T-helper 1 cell treated with Interleukin-12 subunit alpha and Interleukin-12 subunit beta and Interleukin-4 antibody, amounts not matched to agents 30 ng/mL and 1 ng/mL, for 36 hours (primary cell): ENCODE measurements around the gene ANKRD65. TPM values are rescaled to one million over a fixed set of nuclear protein-coding genes. Genes with fewer than 3 reads are reported as not detected.
"Not testable (repeated sequence)": the region's sequence is repeated elsewhere in the genome, so short reads cannot be mapped to it uniquely, and the experiment has no call there.

Source experiments
- intact Hi-C: fragments of 100-400 bp; cut with micrococcal nuclease; formaldehyde crosslinking; loops from one replicate; pipeline ENCODE4 v1.15.1; 2024
- total RNA-seq: library from RNA; stranded (reverse); gene quantifications from 2 replicates; pipeline ENCODE4 v1.2.3, GENCODE V29; 2022

ANKRD65 gene
- total RNA-seq, 1 donor from 2014 or later: not detected

DNA sequence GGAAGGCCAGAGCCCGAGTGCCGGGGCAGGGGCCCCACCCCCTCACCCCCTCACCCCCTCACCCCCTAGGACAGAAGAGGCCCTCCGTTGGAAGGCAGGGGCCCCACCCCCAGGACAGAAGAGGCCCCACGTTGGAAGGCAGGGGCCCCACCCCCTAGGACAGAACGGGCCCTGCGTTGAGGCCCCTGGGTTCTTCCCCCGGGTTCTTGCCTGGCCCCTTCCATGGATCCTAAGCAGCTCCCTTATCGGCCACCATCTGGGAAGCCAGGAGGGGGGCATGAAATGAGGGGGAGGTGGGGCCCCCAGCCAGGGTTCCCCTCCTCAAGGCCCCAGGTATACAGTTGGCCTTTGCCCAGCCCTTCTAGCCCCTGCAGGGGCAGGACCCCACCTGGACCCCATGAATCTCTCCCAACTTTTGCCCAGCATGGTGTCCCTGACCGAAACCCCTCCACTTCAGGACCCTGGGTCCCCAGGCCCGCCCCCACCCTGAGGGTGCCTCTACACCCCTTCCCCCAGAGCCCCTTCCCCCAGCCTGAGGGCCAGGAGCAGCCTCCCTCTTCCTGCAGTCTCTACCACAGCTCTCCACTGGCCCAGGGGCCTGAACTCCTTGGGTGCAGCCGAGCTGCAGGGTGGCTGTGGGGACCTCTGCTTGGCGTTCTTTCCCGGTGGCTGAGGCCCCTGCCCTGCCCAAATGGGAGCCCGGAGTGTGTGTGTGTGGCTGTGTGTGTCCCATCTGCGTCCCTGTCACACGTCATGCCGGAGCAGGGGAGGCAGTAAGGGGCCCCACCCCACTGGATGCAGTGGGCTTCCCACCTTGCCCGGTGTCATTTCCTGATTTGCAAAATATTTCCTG, 10.1 kb upstream of the ANKRD65 start:
- intact Hi-C loops: no loop called here

DNA sequence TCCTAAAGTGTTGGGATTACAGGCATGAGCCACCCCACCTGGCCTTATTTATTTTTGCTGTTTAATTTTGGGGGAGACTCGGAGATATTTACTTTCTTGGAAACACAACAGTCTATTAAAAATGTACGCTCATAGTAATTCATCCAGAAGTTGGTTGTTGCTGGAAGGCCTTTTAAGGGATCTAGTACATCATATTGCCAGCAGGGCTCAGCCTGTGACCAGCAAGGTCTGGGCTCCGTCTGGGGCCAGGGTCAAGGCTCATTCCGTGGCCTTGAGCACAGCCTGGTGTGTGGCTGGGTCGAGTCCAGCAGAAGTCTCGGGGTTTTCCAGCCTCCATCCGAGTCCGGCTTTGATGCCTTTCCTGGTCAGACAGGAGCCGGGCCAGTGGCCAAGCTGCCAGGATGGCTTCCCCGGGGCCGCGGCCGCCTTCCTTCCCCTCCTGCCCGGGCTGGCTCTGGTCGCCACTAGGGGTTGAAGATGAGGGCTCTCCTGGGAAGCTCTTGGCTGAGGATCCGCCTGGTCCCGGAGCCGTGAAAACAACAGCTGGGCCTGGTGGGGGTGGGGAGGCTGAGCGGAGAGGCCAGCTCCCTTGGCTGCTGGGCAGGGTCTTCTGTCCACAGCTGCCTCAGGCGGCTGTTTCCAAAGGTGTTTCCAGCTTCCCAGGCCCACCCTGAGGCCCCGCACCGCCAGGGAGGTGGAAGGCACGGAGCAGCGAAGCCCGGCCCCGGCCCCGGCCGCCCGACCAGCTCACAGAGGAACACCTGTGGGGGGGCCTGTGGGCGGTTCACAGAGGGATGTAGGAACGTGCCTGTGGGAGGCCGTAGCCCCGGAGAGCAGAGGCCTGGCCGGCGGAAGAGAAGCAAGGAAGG, 9.3 kb upstream of the ANKRD65 start:
- intact Hi-C loops: no loop called here

DNA sequence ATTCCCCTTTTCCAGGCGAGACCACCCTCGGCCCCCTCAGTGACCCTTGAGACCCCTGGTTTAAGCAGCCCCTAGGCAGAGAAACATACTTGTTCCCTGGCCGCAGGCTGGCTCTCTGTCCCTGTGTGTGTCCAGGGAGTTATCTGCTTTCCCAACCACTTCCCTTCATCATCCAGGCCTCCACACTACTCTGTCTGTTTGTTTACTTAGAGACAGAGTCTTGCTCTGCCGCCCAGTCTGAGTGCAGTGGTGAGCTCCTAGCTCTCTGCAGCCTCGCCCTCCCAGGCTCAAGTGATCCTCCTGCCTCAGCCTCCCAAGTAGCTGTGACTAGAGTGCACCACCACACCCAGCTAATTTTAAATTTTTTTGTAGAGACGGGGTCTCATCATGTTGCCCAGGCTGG, 8.6 kb upstream of the ANKRD65 start:
- intact Hi-C loops: no loop called here

DNA sequence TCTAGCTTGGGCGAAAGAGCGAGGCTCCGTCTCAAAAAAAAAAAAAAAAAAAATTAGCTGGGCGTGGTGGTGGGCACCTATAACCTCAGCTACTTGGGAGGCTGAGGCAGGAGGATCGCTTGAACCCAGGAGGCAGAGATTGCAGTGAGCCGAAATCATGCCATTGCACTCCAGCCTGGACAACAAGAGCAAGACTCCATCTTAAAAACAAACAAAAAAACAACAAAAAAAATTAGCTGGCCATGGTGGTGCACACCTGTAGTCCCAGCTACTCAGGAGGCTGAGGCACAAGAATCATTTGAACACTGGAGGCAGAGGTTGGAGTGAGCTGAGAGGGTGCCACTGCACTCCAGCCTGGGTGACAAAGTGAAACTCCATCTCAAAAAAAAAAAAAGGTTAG, 7.9 kb upstream of the ANKRD65 start:
- intact Hi-C loops: not testable (repeated sequence)

DNA sequence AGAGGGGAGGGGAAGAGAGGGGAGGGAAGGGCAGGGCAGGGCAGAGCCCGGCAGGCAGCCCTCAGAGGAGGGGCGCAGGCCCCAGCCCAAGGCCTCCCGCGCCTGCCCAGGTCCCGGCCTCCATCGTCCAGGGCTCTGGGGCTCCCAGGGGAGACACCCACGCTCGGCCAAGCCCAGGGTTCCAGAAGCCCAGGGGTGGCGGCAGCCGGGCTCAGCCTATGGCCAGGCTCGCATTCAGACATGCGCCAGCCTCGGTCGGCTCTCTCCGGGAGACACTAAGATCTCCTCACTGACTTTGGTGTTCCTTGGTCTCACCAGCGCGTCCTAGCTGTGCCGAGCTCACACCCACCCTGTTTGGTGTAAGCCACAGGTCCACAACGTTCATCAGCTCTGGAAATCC, 7.1 kb upstream of the ANKRD65 start:
- intact Hi-C loops: no loop called here

DNA sequence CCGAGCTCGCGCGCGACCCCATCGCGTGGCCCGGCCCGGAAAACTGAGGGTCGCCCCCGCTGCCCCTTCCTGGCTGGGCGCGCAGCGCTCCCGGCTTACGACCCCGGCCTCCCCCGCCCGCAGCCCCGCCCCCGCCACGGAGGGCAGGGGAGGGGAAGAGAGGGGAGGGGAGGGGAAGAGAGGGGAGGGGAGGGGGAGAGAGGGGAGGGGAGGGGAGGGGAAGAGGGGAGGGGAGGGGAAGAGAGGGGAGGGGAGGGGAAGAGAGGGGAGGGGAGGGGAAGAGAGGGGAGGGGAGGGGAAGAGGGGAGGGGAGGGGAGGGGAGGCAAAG, 6.7 kb upstream of the ANKRD65 start:
- intact Hi-C loops: no loop called here

DNA sequence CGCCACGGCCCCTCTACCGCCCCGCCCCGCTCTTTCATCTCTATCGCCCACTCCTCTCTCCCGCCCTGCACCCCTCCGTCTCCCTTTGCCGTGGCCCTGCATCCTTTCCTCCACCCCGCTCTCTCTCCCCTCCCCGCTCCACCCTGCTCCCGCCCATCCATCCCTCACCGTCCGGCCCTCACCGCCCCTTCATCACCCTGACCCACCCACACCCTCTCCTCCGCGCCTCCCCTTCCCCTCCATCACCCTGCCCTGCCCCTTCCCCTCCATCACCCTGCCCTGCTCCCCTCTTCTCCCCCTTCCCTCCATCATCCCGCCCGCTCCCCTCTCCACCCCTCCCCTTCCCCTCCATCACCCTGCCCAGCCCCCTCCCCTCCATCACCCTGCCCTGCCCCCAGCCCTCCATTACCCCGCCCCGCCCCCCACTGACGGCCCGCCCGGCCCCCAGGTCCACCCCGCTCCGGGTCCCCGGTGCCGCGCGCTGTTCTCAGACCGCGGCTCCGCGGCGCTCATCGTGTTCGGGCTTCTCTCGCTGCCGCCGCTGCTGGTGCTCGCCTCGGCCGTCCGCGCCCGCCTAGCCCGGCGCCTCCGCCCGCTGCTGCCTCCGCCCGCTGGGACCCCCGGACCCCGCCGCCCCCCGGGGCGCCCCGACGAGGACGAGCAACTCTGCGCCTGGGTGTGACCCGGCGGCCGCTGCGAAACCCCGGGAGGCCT, 6.2 kb upstream of the ANKRD65 start:
- intact Hi-C loops: no loop called here

DNA sequence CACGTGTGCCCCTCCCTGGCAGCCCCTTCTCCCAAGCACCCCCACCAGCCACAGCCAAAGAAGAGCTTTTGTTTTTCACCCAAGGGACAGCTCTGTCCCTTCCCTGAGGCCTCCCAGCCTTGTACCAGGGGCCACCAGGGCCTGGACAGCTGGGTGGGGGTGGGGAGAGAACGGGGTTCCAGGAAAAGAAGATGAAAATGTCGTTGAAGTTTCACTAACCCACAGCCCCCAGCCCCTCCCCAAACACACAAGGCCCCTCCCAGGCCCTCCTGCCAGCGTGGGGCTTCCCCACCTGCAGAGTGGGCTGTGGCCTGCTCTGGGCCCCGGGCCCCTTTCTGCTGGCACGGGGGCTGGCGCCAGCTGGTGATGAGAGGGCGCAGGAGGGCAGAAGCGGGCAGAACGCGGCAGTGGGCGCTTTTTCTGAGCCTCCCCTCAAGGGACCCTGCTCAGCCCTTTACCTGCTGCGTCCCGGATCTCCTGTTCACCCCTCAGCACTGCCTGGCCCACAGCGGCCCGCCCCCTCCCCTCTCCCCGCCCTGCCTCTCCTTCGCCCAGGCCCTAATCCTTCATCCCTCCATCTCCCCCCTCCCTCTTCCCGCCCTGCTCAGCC, 5.5 kb upstream of the ANKRD65 start:
- intact Hi-C loops: no loop called here

DNA sequence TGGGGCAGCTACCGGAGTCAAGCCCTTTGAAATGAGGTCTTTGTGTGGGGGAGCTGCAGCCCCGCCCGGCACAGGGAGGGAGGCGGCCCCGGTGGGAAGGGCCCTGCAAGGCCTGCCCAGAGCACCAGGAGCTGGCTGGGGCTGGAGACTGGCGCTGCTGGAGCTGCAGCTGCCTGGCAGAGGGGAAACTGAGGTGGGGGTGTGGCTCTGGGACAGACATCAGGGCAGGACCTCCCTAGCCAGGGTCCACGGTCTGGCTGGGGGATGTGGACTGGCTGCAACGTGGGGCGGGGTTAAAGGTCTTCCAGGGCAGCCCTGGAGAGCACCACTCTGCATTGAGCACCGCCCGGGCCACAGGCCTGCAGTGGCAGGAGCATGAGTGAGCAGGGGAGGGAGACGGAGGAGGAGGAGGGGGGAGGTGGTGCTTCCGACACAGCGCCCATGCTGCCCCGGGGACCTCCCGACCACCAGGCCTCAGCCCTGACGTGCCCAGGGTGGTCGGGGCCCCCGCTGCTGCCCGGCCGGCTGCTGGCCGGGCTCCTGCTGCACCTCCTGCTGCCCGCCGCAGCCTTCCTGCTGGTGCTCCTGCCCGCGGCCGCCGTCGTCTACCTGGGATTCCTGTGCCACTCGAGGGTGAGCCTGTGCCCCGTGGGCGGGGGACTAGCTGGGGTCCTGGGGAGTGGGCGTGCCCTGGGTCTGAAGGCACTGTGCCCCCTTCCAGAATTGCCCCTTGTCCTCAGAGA, 4.8 kb upstream of the ANKRD65 start:
- intact Hi-C loops: no loop called here

DNA sequence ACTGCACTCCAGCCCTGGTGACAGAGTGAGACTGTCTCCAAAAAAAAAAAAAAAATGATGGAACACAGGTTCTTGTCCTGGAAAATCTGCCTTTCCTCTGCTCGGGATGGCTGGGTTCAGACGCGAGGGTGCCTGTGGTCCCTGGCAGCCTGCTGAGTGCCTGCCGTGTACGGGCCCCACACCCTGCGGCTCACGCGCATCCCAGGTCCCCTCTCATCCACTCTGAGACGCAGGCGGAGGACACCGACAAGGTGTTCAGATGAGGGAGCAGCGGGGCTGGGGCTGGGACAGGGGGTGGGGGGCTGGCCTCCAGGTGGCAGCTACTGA, 4.3 kb upstream of the ANKRD65 start:
- intact Hi-C loops: no loop called here

DNA sequence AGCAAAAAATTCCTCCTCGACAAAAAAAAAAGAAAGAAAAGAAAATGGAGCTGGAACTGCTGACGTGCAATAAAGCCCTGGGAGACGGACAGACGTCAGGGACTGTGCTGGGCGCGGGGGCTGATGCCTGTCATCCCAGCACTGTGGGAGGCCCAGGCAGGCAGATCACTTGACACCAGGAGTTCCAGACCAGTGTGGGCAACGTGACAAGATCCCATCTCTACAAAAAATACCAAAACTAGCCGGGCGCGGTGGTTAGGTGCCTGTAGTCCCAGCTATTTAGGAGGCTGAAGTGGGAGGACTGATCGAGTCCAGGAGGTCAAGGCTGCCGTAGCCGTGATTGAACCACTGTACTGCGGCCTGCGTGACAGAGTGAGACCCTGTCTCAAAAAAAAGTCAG, 3.6 kb upstream of the ANKRD65 start:
- intact Hi-C loops: no loop called here

DNA sequence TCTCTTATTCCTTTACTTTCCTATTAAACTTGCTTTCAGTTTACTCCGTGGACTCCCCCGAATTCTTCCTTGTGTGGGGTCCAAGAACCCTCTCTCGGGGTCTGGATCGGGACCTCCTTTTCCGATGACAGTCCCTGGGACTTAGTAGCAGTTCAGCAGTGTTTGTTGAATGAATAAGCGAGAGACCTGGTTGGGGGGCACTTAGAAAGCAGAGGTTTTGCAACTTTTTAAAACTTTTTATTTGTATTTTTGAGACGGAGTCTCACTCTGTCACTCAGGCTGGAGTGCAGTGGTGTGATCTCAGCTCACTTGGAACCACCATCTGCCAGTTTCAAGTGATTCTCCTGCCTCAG, 2.1 kb upstream of the ANKRD65 start:
- intact Hi-C loops: no loop called here

DNA sequence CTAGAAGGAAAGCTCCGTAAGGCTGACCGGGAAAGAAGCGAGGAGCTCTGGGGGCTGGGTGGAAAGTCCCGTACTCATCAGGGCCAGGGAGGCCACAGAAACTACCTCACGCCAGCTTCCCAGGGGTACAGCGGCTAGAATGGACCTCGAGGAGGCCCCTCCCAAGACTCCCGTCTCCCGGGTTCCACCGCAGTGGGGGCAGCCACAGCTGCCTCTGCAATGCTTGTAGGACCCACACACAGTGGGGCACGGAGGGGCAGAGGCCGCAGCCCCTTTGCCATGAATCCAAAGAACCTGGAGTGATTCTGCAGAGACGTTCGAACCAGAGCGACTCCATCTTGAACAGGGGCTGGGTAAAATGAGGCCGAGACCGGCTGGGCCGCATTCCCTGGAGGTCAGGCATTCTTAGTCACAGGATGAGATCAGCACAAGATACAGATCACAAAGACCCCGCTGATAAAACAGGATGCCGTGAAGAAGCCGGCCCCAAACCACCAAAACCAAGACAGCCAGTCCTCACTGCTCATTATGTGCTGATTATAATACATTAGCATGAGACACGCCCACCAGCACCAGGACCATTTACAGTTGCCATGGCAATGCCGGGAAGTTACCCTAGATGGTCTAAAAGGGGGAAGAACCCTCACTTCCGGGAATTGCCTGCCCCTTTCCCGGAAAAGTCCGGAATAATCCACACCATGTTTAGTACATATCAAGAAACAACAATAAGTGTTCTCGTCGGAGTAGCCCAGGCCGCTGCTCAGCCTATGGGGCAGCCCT, 1.6 kb upstream of the ANKRD65 start:
- intact Hi-C loops: no loop called here

DNA sequence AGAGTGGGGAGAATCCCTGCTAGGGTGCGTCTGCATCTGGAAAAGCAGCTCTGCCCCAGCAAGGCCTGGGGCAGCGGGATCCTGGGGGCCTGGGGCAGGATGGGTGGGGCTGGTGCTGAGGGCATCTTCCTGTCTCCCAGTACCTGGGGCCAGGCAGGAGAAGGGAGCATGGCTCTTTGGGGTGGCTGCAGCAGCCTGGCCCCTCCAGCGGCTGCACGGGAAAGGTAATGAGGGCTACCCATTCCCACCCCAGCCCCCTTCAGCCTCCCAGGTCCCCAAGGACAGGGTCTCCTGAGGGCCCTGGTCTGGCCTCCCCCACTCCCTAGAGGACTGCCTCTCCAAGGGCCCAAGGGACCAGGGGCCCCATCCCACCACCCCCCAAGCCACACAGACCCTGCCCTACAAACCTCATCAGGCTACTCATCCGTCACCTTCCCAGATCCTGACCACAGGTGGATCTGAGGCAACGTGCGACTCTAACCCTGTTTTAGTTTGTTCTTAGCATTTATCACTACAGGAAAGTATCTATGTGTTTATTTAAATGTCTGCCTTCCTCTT, 910 bp upstream of the ANKRD65 start:
- intact Hi-C loops: no loop called here

DNA sequence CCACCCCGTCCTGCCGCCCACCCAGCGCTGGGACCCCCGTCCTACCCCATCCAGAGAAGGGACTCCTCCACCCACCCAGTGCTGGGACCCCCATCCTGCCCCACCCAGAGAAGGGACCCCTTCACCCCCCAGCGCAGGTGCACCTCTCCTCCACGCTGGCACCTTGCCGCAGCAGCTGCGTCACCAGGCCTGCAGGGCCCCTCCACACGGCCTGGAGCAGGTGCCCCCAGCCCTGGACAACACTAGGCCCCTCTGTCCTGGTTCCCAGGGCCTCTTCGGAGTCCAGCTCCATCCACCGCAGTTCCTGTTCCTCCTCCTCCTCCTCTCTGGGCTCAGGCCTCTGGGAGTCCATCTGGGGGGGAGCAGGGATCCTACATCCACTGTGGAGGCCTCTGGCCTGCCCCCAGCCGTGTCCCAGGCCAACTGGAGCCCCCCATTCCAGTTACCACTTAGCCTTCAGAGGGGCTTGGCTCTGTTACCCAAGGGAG, 378 bp downstream of the ANKRD65 start:
- intact Hi-C loops: no loop called here

DNA sequence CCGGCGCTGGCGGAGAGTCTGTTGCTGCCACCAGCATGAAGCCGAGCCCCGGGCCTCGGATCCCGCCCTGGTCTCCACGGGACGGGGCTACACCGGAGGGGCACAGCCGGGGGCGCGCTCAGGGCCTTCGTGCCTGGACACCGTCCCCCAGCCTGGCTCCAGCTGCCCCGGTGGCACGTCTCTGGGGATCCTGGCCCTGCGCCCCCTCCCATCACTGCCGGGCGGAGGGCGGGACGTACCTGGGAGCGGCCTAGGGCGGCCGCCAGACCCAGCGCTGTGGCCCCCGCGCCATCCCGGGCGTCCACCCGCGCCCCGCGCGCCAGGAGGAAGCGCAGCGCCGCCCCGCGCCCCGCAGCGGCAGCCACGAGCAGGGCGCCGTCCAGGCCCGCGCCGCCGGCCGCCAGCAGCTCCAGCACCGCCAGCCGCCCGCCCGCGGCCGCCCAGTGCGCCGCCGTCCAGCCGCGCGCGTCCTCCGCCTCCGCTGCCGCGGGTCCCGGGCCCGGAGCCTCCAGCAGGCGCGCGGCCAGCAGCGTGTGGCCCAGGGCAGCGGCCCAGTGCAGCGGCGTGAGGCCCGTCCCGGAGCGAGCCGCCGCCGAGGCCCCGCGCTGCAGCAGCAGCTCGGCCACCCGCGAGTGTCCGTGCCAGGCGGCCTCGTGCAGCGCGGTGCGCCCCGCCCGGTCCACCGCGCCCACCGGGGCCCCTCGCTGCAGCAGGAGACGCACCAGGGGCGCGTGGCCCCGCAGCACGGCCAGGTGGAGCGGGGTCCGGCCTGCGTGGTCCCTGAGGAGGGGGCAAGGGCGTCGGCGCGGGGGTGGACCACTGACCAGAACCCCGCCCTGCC, 1.0 kb downstream of the ANKRD65 start:
- intact Hi-C loops: no loop called here

DNA sequence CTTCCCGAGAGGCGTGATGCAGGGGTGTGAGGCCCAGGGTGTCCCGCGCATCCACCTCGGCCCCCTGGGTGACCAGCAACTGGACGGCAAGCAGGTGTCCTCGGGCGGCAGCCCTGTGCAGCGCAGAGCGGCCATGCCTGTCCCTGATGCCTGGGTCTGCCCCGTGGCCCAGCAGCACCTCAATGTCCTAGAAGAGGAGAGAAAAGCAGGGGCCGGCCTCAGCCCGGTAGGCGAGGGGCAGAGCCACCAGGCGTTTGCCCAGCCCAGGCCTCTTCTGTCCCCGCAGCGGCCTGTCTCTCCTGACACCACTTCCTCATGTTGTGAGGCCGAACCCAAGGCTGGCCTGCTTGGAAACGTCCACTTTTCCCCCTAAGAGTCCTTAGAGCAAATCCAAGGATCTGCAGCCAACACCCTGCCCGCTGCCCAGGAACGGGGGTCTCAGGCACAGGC, 1.7 kb downstream of the ANKRD65 start:
- intact Hi-C loops: no loop called here

DNA sequence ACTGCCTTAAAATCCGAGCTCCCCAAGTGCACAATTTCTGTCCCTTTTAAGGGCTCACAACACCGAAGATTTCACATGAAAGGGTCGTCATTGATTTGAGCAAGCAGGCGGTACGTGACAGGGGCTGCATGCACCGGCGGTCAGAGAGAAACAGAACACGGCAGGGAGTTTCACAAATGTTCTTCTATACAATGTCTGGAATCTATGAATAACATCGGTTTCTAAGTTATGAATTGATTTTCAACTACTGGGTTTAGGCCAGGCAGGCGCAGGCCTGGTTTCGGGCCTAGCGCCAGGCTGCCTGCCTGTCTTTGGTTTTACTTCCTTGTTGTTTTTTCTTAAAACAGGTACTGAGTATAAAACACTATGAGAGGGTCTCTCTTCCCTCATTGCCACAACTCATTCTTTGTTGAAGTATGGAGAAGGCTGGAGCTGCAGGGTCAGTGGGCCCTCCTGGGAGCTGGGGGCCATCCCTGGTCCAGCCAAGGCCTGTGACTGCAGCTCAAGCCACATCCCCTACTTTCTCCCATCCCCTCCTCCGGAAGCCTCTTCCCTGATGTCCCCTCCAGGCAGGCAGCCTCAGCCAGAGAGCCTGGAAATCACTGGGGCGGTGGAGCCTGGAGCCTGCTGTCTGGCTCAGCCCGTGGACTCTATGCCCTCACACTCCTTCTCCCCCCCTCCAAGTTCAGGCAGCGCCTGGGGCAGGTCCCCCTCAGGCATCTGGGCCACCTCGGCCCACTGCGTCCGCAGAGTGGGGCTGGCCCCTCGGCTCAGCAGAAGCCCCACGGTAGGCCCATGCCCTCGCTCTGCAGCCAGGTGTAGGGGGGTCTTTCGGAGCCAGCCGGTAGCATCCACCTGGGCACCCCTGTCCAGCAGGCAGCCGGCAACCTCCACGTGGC, 2.4 kb downstream of the ANKRD65 start:
- intact Hi-C loops: no loop called here
